Cerebellar cortex (tissue), 1 donor: Measurements from ENCODE around the gene ASAP2.
"Not testable (repeated sequence)": the region's sequence is repeated elsewhere in the genome, so short reads cannot be mapped to it uniquely, and the experiment has no call there.

Source experiments
- DNase-seq: peaks from one replicate; pipeline ENCODE4 v3.0.0-alpha.2; 2015; ENCODE audit warnings: low spot score

The ASAP2 gene

GRCh38 chr2:9212010-9212635 lies 5.5 kb downstream of the ASAP2 start:
- DNase-seq = no peak

GRCh38 chr2:9212661-9213411 lies 6.2 kb downstream of the ASAP2 start:
- DNase-seq = no peak

GRCh38 chr2:9213477-9214051 lies 7.0 kb downstream of the ASAP2 start:
- no peak for DNase-seq

GRCh38 chr2:9214873-9215272 lies 8.3 kb downstream of the ASAP2 start:
- DNase-seq = no peak

- no peak for DNase-seq
These were observed 9.1 kb downstream of the ASAP2 start for GRCh38 chr2:9215680-9216079.

- DNase-seq = not testable (repeated sequence)
These were observed 9.5 kb downstream of the ASAP2 start for GRCh38 chr2:9216143-9216542.

GRCh38 chr2:9217838-9218770 lies 11.5 kb downstream of the ASAP2 start:
- DNase-seq = no peak

GRCh38 chr2:9219027-9219445 lies 12.4 kb downstream of the ASAP2 start:
- no peak for DNase-seq

GRCh38 chr2:9220201-9220600 lies 13.6 kb downstream of the ASAP2 start:
- DNase-seq = no peak

- DNase-seq = peak; percentile 55
These were observed 14.6 kb downstream of the ASAP2 start for GRCh38 chr2:9221223-9221622.

GRCh38 chr2:9222239-9222892 lies 15.8 kb downstream of the ASAP2 start:
- peak; percentile 74 for DNase-seq

GRCh38 chr2:9222893-9223287 lies 16.3 kb downstream of the ASAP2 start:
- DNase-seq = no peak

GRCh38 chr2:9225806-9226205 lies 19.2 kb downstream of the ASAP2 start:
- no peak for DNase-seq

- DNase-seq = peak; percentile 37
These were observed 20.1 kb downstream of the ASAP2 start for GRCh38 chr2:9226458-9227380.

GRCh38 chr2:9228088-9228751 lies 21.6 kb downstream of the ASAP2 start:
- DNase-seq = no peak

GRCh38 chr2:9228781-9229469 lies 22.3 kb downstream of the ASAP2 start:
- DNase-seq = no peak

- no peak for DNase-seq
These were observed 22.8 kb downstream of the ASAP2 start for GRCh38 chr2:9229470-9229820.

- DNase-seq = peak; percentile 54
These were observed 23.6 kb downstream of the ASAP2 start for GRCh38 chr2:9230051-9230802.

- DNase-seq = peak; percentile 51
These were observed 24.3 kb downstream of the ASAP2 start for GRCh38 chr2:9230881-9231280.
